GM12878 (cell line): ENCODE measurements around the gene OCA2. TPM values are rescaled to one million over a fixed set of nuclear protein-coding genes. Genes with fewer than 3 reads are reported as not detected.

Experiments used
- ATAC-seq: fragments of 200-7000 bp; cut with Tn5 transposase; 3 replicates; pipeline ENCODE4 v1.9.1; 2020; ENCODE audit warnings: mild to moderate bottlenecking, moderate library complexity
- BruUV-seq: library from RNA; stranded (reverse); fragments of 400-500 nt; replicated peaks from 2 replicates; lab custom pipeline; 2021; lab: Mats Ljungman, UMichigan
- CTCF ChIA-PET: fragments of 300-600 bp; sonication (Branson Sonifier 250); formaldehyde crosslinking; extraction: SDS; loops from one replicate; lab custom pipeline; 2021; ENCODE audit warnings: inconsistent platforms; lab: Yijun Ruan, JAX
- POLR2A ChIA-PET: fragments of 350-600 bp; formaldehyde crosslinking; extraction: SDS; loops from one replicate; lab custom pipeline; 2021; ENCODE audit warnings: inconsistent platforms; lab: Charles Lee
- RAD21 ChIA-PET: fragments of 300-600 bp; sonication (Branson Sonifier 250); formaldehyde crosslinking; loops from one replicate; lab custom pipeline; 2023; ENCODE audit warnings: antibody characterized with exemption; ENCODE audit not compliant: unreplicated experiment; lab: Charles Lee
- SMC1A ChIA-PET: fragments of 300-600 bp; sonication (Branson Sonifier 250); formaldehyde crosslinking; loops from one replicate; lab custom pipeline; 2023; ENCODE audit not compliant: unreplicated experiment, uncharacterized antibody; lab: Charles Lee
- DNase-seq: peaks from one replicate; pipeline ENCODE4 v3.0.0-alpha.2; 2011; ENCODE audit warnings: low read depth, low spot score
- FAIRE-seq: peaks from 3 replicates; lab custom pipeline; 2011; peaks lifted over from hg19 to GRCh38; lab: Jason Lieb, UNC
- H2AFZ ChIP-seq: 2 replicates; pipeline ENCODE4 v1.6.0; 2011; ENCODE audit warnings: low read depth, low read length, control low read depth; ENCODE audit not compliant: control insufficient read depth
- H3K27ac ChIP-seq: 2 replicates; pipeline ENCODE4 v1.5.1; 2011; ENCODE audit warnings: control low read depth; ENCODE audit not compliant: control insufficient read depth, insufficient read depth
- H3K27me3 ChIP-seq, 2 experiments: replicated peaks in 1 of 2; 2 replicates each; pipeline versions ENCODE4 v1.6.0 to v1.6.1; 2011; ENCODE audit warnings: low read length in 1 of 2; ENCODE audit not compliant: control insufficient read depth in 2 of 2, insufficient read depth in 2 of 2
- H3K36me3 ChIP-seq, 2 experiments: 2 replicates each; pipeline ENCODE4 v1.5.1; 2011; ENCODE audit warnings: low read length in 1 of 2; ENCODE audit not compliant: control insufficient read depth in 2 of 2, insufficient read depth in 2 of 2
- H3K4me1 ChIP-seq: 2 replicates; pipeline ENCODE4 v1.6.1; 2011; ENCODE audit warnings: mild to moderate bottlenecking, low read length, moderate library complexity, mixed read lengths; ENCODE audit not compliant: control insufficient read depth, insufficient read depth
- H3K4me2 ChIP-seq: 2 replicates; pipeline ENCODE4 v1.6.0; 2011; ENCODE audit warnings: control low read depth; ENCODE audit not compliant: control insufficient read depth, insufficient read depth
- H3K4me3 ChIP-seq: fragments of 200-600 bp; sonication (generic); 2 replicates; pipeline ENCODE4 v1.5.1; 2016
- H3K79me2 ChIP-seq: 2 replicates; pipeline ENCODE4 v1.6.0; 2011; ENCODE audit warnings: low read length; ENCODE audit not compliant: control insufficient read depth, insufficient read depth
- H3K9ac ChIP-seq: 2 replicates; pipeline ENCODE4 v1.8.0; 2011; ENCODE audit warnings: low read length, control low read depth, mixed read lengths; ENCODE audit not compliant: control insufficient read depth, insufficient read depth
- H3K9me3 ChIP-seq: replicated peaks from 3 replicates; pipeline ENCODE4 v1.5.1; 2011; ENCODE audit warnings: mild to moderate bottlenecking, low read length; ENCODE audit not compliant: control insufficient read depth, insufficient read depth
- H4K20me1 ChIP-seq: 2 replicates; pipeline ENCODE4 v1.6.0; 2011; ENCODE audit not compliant: control insufficient read depth, insufficient read depth
- BACH1 ChIP-seq: fragments of 450-650 bp; IDR thresholded peaks from 2 replicates; pipeline ENCODE4 v1.6.1; 2017; ENCODE audit warnings: mild to moderate bottlenecking, borderline replicate concordance
- CBX5 ChIP-seq: sonication (generic); IDR thresholded peaks from 2 replicates; pipeline ENCODE4 v1.6.1; 2016; ENCODE audit warnings: low read depth, moderate library complexity, mild to moderate bottlenecking, inconsistent platforms
- CHD4 ChIP-seq: fragments of 200-600 bp; sonication (generic); IDR thresholded peaks from 2 replicates; pipeline ENCODE4 v1.6.1; 2016; ENCODE audit warnings: mild to moderate bottlenecking
- E2F8 ChIP-seq: fragments of 450-650 bp; IDR thresholded peaks from 2 replicates; pipeline ENCODE4 v1.6.1; 2018; ENCODE audit warnings: mild to moderate bottlenecking, low read depth, moderate library complexity; ENCODE audit not compliant: partially characterized antibody
- EGR1 ChIP-seq, 2 experiments: IDR thresholded peaks; 1 replicate in 1 of 2; 2 replicates in 1 of 2; pipeline ENCODE4 v1.6.1; 2011 to 2012; ENCODE audit warnings: low read depth in 2 of 2, low read length in 2 of 2, borderline replicate concordance in 1 of 2, mild to moderate bottlenecking in 1 of 2, moderate library complexity in 1 of 2
- ELK1 ChIP-seq: IDR thresholded peaks from 2 replicates; pipeline ENCODE4 v1.6.1; 2012; ENCODE audit warnings: low read depth, low read length, improper control_type of control experiment
- FOS ChIP-seq: IDR thresholded peaks from 3 replicates; pipeline ENCODE4 v1.6.1; 2011; ENCODE audit warnings: borderline replicate concordance; ENCODE audit not compliant: insufficient read length; ENCODE audit errors: extremely low read depth
- GATAD2B ChIP-seq: fragments of 450-650 bp; conservative IDR thresholded peaks from 2 replicates; pipeline ENCODE4 v1.6.1; 2017; ENCODE audit warnings: low read depth, mild to moderate bottlenecking, moderate library complexity
- HCFC1 ChIP-seq: fragments of 150-350 bp; IDR thresholded peaks from 2 replicates; pipeline ENCODE4 v1.6.1; 2014; ENCODE audit warnings: low read length
- KDM1A ChIP-seq: fragments of 200-600 bp; sonication (generic); IDR thresholded peaks from 2 replicates; pipeline ENCODE4 v1.6.1; 2016; ENCODE audit warnings: borderline replicate concordance
- NFYB ChIP-seq: IDR thresholded peaks from 2 replicates; pipeline ENCODE4 v1.6.1; 2011; ENCODE audit warnings: low read depth, mild to moderate bottlenecking, low read length, improper control_type of control experiment, moderate library complexity; ENCODE audit not compliant: insufficient read depth
- POLR2AphosphoS2 ChIP-seq: IDR thresholded peaks from 2 replicates; pipeline ENCODE4 v1.6.1; 2011; ENCODE audit warnings: low read depth, mild to moderate bottlenecking, low read length, improper control_type of control experiment, moderate library complexity
- SIN3A ChIP-seq: IDR thresholded peaks from 2 replicates; pipeline ENCODE4 v1.6.1; 2012; ENCODE audit warnings: low read depth, low read length, improper control_type of control experiment
- USF1 ChIP-seq: IDR thresholded peaks from 2 replicates; pipeline ENCODE4 v1.6.1; 2011; ENCODE audit warnings: borderline replicate concordance, low read depth, mild to moderate bottlenecking, moderate library complexity, mixed read lengths, low read length; ENCODE audit not compliant: insufficient read depth; ENCODE audit errors: extremely low read length
- ZBTB4 ChIP-seq: fragments of 450-650 bp; formaldehyde crosslinking; IDR thresholded peaks from 2 replicates; pipeline ENCODE4 v1.4.0; 2022; ENCODE audit warnings: mild to moderate bottlenecking, moderate library complexity
- ZNF622 ChIP-seq: fragments of 450-650 bp; IDR thresholded peaks from 2 replicates; pipeline ENCODE4 v1.6.1; 2017; ENCODE audit warnings: mild to moderate bottlenecking, inconsistent platforms
- WGBS: methylation state at CpG from one replicate; pipeline ENCODE4 v1.1.6; 2016; ENCODE audit warnings: low lambda C conversion rate; ENCODE audit not compliant: insufficient replicate concordance, insufficient coverage; ENCODE audit errors: missing lambda C conversion rate; 5-methylcytosine and 5-hydroxymethylcytosine counted together
- in situ Hi-C: fragments of 300-500 bp; cut with MboI; formaldehyde crosslinking; loops from 9 replicates; pipeline ENCODE4 v1.14.3; 2018; ENCODE audit warnings: mixed read lengths
- intact Hi-C: fragments of 100-400 bp; cut with micrococcal nuclease; formaldehyde crosslinking; loops from one replicate; pipeline ENCODE4 v1.14.2; 2022; ENCODE audit not compliant: unreplicated experiment
- polyA plus RNA-seq, 11 experiments: library from polyadenylated mRNA; depleted of rRNA in 4 of 11; unstranded in 6 of 11; stranded (reverse) in 5 of 11; fragments of >200 nt; fragmentation: Nextera tagmentation in 4 of 11; fragmentation: Illumina TruSeq in 1 of 11; extraction: Ambion mirVana in 4 of 11; extraction: Trizol in 1 of 11; gene quantifications; 1 replicate in 1 of 11; 2 replicates in 10 of 11; pipeline versions ENCODE4 v1.2.1 to v1.2.3, GENCODE V29; 2011 to 2016; ENCODE audit warnings: inconsistent platforms in 2 of 11, missing spikeins in 2 of 11, low read depth in 1 of 11
- total RNA-seq, 4 experiments: library from RNA; depleted of rRNA in 3 of 4; stranded (reverse); fragments of >200 nt in 3 of 4; fragmentation: Illumina TruSeq in 1 of 4; extraction: Trizol in 1 of 4; gene quantifications; 2 replicates each; pipeline versions ENCODE4 v1.2.1 to v1.2.3, GENCODE V29; 2013 to 2021

The OCA2 gene
- total and polyA plus RNA-seq, 10 of the 15 experiments (the other 5 are each of a cell fraction or from before 2014, with no cell fraction given), result 0.04 to 1.8 TPM; not detected in 8

- TF ChIP-seq EGR1 (IDR thresholded peaks at IDR 0.05; ENCODE audit: borderline replicate concordance in 1 of 2, low read depth in 2 of 2, low read length in 2 of 2) (no peak), USF1 (no peak), GATAD2B (no peak), CHD4 (no peak), NFYB (no peak), E2F8 (no peak), POLR2AphosphoS2 (no peak)
- TF ChIP-seq, all 136 proteins: peak for 0
These were observed 32.3 kb upstream of the OCA2 start (continued) for GRCh38 chr15:28131400-28131799.

GRCh38 chr15:28130651-28131050 lies 31.5 kb upstream of the OCA2 start:
- no peaks in the 10 kb centered on the region for H4K20me1 ChIP-seq
- H3K79me2 ChIP-seq, result no peaks in the 10 kb centered on the region
- FAIRE-seq (no peak), DNase-seq (no peak), ATAC-seq (no peak)
- intact Hi-C loops (no loop called here), in situ Hi-C loops (no loop called here)
- peaks cover 10 to 16% of the 10 kb centered on the region in 2 experiments for H3K36me3 ChIP-seq
- RAD21 ChIA-PET, result no interaction called here
- SMC1A ChIA-PET, result no interaction called here
- POLR2A ChIA-PET, result no interaction called here
- no peak overlapping the region for H3K4me3 ChIP-seq
- no TSS peak for BruUV-seq
- no peak overlapping the region for H3K4me2 ChIP-seq
- no peaks in the 10 kb centered on the region for H3K9me3 ChIP-seq
- no peaks in the 10 kb centered on the region for H3K4me1 ChIP-seq
- no peak overlapping the region for H2AFZ ChIP-seq
- CTCF ChIA-PET, result no interaction called here
- WGBS, result over 99% methylated on average over 7 of the region's 7 CpGs
- no peak overlapping the region for H3K9ac ChIP-seq
- no peak overlapping the region for H3K27ac ChIP-seq
- H3K27me3 ChIP-seq, result no peaks in the 10 kb centered on the region
- no peak for TF ChIP-seq KDM1A
- no peak for TF ChIP-seq ZBTB4 (CRISPR knock-in tag)
- no peak for TF ChIP-seq ELK1
- TF ChIP-seq CBX5, result no peak
- no peak for TF ChIP-seq BACH1
- TF ChIP-seq SIN3A, result no peak
- no peak for TF ChIP-seq ZNF622
- no peak for TF ChIP-seq HCFC1
- no peak for TF ChIP-seq FOS
